ENCODE results near the gene ZNF385D.
A peak's percentile ranks its signal among the peaks of the same experiment; 100 is the strongest.
"Not testable (repeated sequence)": the region's sequence is repeated elsewhere in the genome, so short reads cannot be mapped to it uniquely, and the experiment has no call there.

ZNF385D gene

GRCh38 chr3:21502656-21503055 is 248.4 kb downstream of the ZNF385D start:
- H2BK5ac ChIP-seq (ENCODE audit: low read length), result no peak overlapping the region
- H3K4me1 ChIP-seq (ENCODE audit: control insufficient read depth in 2 of 2, insufficient read depth in 1 of 2, low read depth in 1 of 2, low read length in 2 of 2), result peaks cover 0 to 3% of the 10 kb centered on the region in 2 donors
- H4K8ac ChIP-seq (ENCODE audit: low read depth, low read length), result no peak overlapping the region
- no peak overlapping the region for H3K14ac ChIP-seq (ENCODE audit: low read length)
- H3K9me3 ChIP-seq (replicated peaks in 1 of 2; ENCODE audit: control insufficient read depth in 2 of 2, insufficient read depth in 1 of 2, low read depth in 1 of 2, low read length in 2 of 2), result no peaks in the 10 kb centered on the region
- no peak overlapping the region for H3K4me3 ChIP-seq (ENCODE audit: low read length in 2 of 2)
- no peak overlapping the region for H3K4ac ChIP-seq (ENCODE audit: low read length)
- H2BK120ac ChIP-seq (ENCODE audit: low read depth, low read length), result no peak overlapping the region
- H3K18ac ChIP-seq (ENCODE audit: low read length), result no peak overlapping the region
- no peak overlapping the region for H3K23ac ChIP-seq (ENCODE audit: low read depth, low read length, poor library complexity)
- H3K36me3 ChIP-seq (replicated peaks in 1 of 2; ENCODE audit: control insufficient read depth in 2 of 2, insufficient read depth in 2 of 2, low read length in 2 of 2), result no peaks in the 10 kb centered on the region
- H2AK5ac ChIP-seq (ENCODE audit: low read depth, low read length), result no peak overlapping the region
- WGBS, 2 donors (ENCODE audit: extremely low coverage in 2 of 2, insufficient read length in 2 of 2, insufficient replicate concordance in 1 of 2), result no CpG with 5 or more reads among the region's 1 CpG
- no peaks in the 10 kb centered on the region for H3K79me1 ChIP-seq (ENCODE audit: low read depth, low read length)
- no peak overlapping the region for H2AFZ ChIP-seq (ENCODE audit: low read length)
- no peak overlapping the region for H2BK12ac ChIP-seq (ENCODE audit: low read length)
- DNase-seq (ENCODE audit: low spot score), result peak; percentile 1
- no peak overlapping the region for H2BK15ac ChIP-seq (ENCODE audit: low read length)
- no peak overlapping the region for H4K91ac ChIP-seq (ENCODE audit: low read depth, low read length, poor library complexity)
- no peaks in the 10 kb centered on the region for H3K27me3 ChIP-seq (ENCODE audit: control insufficient read depth in 3 of 3, insufficient read depth in 3 of 3, low read depth in 1 of 3, low read length in 3 of 3)
- no peak overlapping the region for H3K4me2 ChIP-seq (ENCODE audit: insufficient read depth, low read length, poor library complexity, severe bottlenecking)
- no peak overlapping the region for H3K9ac ChIP-seq (ENCODE audit: low read depth, low read length, poor library complexity)
- no peak overlapping the region for H3K27ac ChIP-seq (replicated peaks; ENCODE audit: low read length)

DNA sequence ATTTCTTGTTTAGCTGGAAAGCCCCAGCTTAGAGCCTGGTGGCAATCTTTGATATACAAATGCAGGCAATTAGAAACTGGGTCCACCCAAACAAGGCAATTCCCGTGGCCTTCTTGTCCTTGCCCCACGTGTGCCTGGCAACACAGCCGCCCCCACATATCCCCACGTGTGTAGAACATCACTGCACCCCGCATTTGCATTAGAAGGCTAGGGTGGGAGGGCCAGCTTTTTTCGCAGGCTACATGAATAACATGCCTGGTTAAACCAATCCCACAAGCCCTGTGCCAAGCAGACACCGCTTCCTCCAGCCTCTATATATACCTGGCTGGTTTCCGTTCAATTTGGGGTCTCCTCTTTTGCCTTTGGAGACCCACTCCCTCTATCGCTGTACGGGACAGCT is 250.2 kb downstream of the ZNF385D start:
- no peak overlapping the region for H3K14ac ChIP-seq (ENCODE audit: low read length)
- no peak overlapping the region for H2AFZ ChIP-seq (ENCODE audit: low read length)
- no peak overlapping the region for H3K18ac ChIP-seq (ENCODE audit: low read length)
- H2BK12ac ChIP-seq (ENCODE audit: low read length), result no peak overlapping the region
- no peak overlapping the region for H2BK15ac ChIP-seq (ENCODE audit: low read length)
- no peaks in the 10 kb centered on the region for H3K79me1 ChIP-seq (ENCODE audit: low read depth, low read length)
- H2BK120ac ChIP-seq (ENCODE audit: low read depth, low read length), result no peak overlapping the region
- no peak overlapping the region for H2BK5ac ChIP-seq (ENCODE audit: low read length)
- H3K4me3 ChIP-seq (ENCODE audit: low read length in 2 of 2), result no peak overlapping the region
- H3K4me2 ChIP-seq (ENCODE audit: insufficient read depth, low read length, poor library complexity, severe bottlenecking), result no peak overlapping the region
- H2AK5ac ChIP-seq (ENCODE audit: low read depth, low read length), result no peak overlapping the region
- no peaks in the 10 kb centered on the region for H3K9me3 ChIP-seq (replicated peaks in 1 of 2; ENCODE audit: control insufficient read depth in 2 of 2, insufficient read depth in 1 of 2, low read depth in 1 of 2, low read length in 2 of 2)
- no peak overlapping the region for H4K91ac ChIP-seq (ENCODE audit: low read depth, low read length, poor library complexity)
- peaks cover 0 to 3% of the 10 kb centered on the region in 2 donors for H3K4me1 ChIP-seq (ENCODE audit: control insufficient read depth in 2 of 2, insufficient read depth in 1 of 2, low read depth in 1 of 2, low read length in 2 of 2)
- WGBS, 2 donors (ENCODE audit: extremely low coverage in 2 of 2, insufficient read length in 2 of 2, insufficient replicate concordance in 1 of 2), result no CpG with 5 or more reads among the region's 10 CpGs
- H4K8ac ChIP-seq (ENCODE audit: low read depth, low read length), result no peak overlapping the region
- H3K23ac ChIP-seq (ENCODE audit: low read depth, low read length, poor library complexity), result no peak overlapping the region
- H3K27ac ChIP-seq (replicated peaks; ENCODE audit: low read length), result no peak overlapping the region
- no peaks in the 10 kb centered on the region for H3K27me3 ChIP-seq (ENCODE audit: control insufficient read depth in 3 of 3, insufficient read depth in 3 of 3, low read depth in 1 of 3, low read length in 3 of 3)
- DNase-seq (ENCODE audit: low spot score), result no peak
- H3K36me3 ChIP-seq (replicated peaks in 1 of 2; ENCODE audit: control insufficient read depth in 2 of 2, insufficient read depth in 2 of 2, low read length in 2 of 2), result no peaks in the 10 kb centered on the region
- H3K9ac ChIP-seq (ENCODE audit: low read depth, low read length, poor library complexity), result no peak overlapping the region
- H3K4ac ChIP-seq (ENCODE audit: low read length), result no peak overlapping the region

- H3K36me3 ChIP-seq (replicated peaks in 1 of 2; ENCODE audit: control insufficient read depth in 2 of 2, insufficient read depth in 2 of 2, low read length in 2 of 2); H3K27ac ChIP-seq (replicated peaks; ENCODE audit: low read length); H2BK12ac ChIP-seq (ENCODE audit: low read length); H2AK5ac ChIP-seq (ENCODE audit: low read depth, low read length); H3K79me1 ChIP-seq (ENCODE audit: low read depth, low read length); H4K91ac ChIP-seq (ENCODE audit: low read depth, low read length, poor library complexity); H4K8ac ChIP-seq (ENCODE audit: low read depth, low read length); H3K4me1 ChIP-seq (ENCODE audit: control insufficient read depth in 2 of 2, insufficient read depth in 1 of 2, low read depth in 1 of 2, low read length in 2 of 2); H2AFZ ChIP-seq (ENCODE audit: low read length); H3K18ac ChIP-seq (ENCODE audit: low read length); H3K23ac ChIP-seq (ENCODE audit: low read depth, low read length, poor library complexity); H2BK15ac ChIP-seq (ENCODE audit: low read length); H3K4me2 ChIP-seq (ENCODE audit: insufficient read depth, low read length, poor library complexity, severe bottlenecking); DNase-seq (ENCODE audit: low spot score); H3K4ac ChIP-seq (ENCODE audit: low read length); H3K4me3 ChIP-seq (ENCODE audit: low read length in 2 of 2); H2BK5ac ChIP-seq (ENCODE audit: low read length); H3K14ac ChIP-seq (ENCODE audit: low read length); H3K27me3 ChIP-seq (ENCODE audit: control insufficient read depth in 3 of 3, insufficient read depth in 3 of 3, low read depth in 1 of 3, low read length in 3 of 3); H2BK120ac ChIP-seq (ENCODE audit: low read depth, low read length); H3K9ac ChIP-seq (ENCODE audit: low read depth, low read length, poor library complexity); H3K9me3 ChIP-seq (replicated peaks in 1 of 2; ENCODE audit: control insufficient read depth in 2 of 2, insufficient read depth in 1 of 2, low read depth in 1 of 2, low read length in 2 of 2): not testable (repeated sequence)
- WGBS, 2 donors (ENCODE audit: extremely low coverage in 2 of 2, insufficient read length in 2 of 2, insufficient replicate concordance in 1 of 2), result no CpG with 5 or more reads among the region's 3 CpGs
Observed at GRCh38 chr3:21490671-21491070, 260.3 kb downstream of the ZNF385D start.

GRCh38 chr3:21487520-21487919 is 263.5 kb downstream of the ZNF385D start:
- Histone ChIP-seq H3K36me3 (replicated peaks in 1 of 2; ENCODE audit: control insufficient read depth in 2 of 2, insufficient read depth in 2 of 2, low read length in 2 of 2) (no peaks in the 10 kb centered on the region), H3K14ac (ENCODE audit: low read length) (no peak overlapping the region), H3K9me3 (replicated peaks in 1 of 2; ENCODE audit: control insufficient read depth in 2 of 2, insufficient read depth in 1 of 2, low read depth in 1 of 2, low read length in 2 of 2) (no peaks in the 10 kb centered on the region), H2BK120ac (ENCODE audit: low read depth, low read length) (no peak overlapping the region), H4K91ac (ENCODE audit: low read depth, low read length, poor library complexity) (no peak overlapping the region), H2BK5ac (ENCODE audit: low read length) (no peak overlapping the region), H2AK5ac (ENCODE audit: low read depth, low read length) (no peak overlapping the region), H3K27me3 (ENCODE audit: control insufficient read depth in 3 of 3, insufficient read depth in 3 of 3, low read depth in 1 of 3, low read length in 3 of 3) (no peaks in the 10 kb centered on the region), H2BK12ac (ENCODE audit: low read length) (no peak overlapping the region), H3K79me1 (ENCODE audit: low read depth, low read length) (no peaks in the 10 kb centered on the region), H3K18ac (ENCODE audit: low read length) (no peak overlapping the region), H4K8ac (ENCODE audit: low read depth, low read length) (no peak overlapping the region), H3K23ac (ENCODE audit: low read depth, low read length, poor library complexity) (no peak overlapping the region), H3K9ac (ENCODE audit: low read depth, low read length, poor library complexity) (no peak overlapping the region), H3K27ac (replicated peaks; ENCODE audit: low read length) (no peak overlapping the region), H2BK15ac (ENCODE audit: low read length) (no peak overlapping the region), H2AFZ (ENCODE audit: low read length) (no peak overlapping the region), H3K4me2 (ENCODE audit: insufficient read depth, low read length, poor library complexity, severe bottlenecking) (no peak overlapping the region), H3K4ac (ENCODE audit: low read length) (no peak overlapping the region), H3K4me3 (ENCODE audit: low read length in 2 of 2) (no peak overlapping the region), H3K4me1 (ENCODE audit: control insufficient read depth in 2 of 2, insufficient read depth in 1 of 2, low read depth in 1 of 2, low read length in 2 of 2) (no peaks in the 10 kb centered on the region)
- WGBS, 2 donors (ENCODE audit: extremely low coverage in 2 of 2, insufficient read length in 2 of 2, insufficient replicate concordance in 1 of 2), result no CpG with 5 or more reads among the region's 1 CpG
- no peak for DNase-seq (ENCODE audit: low spot score)

Data from neuronal stem cell (in vitro differentiated cells).